Endodermal cell (in vitro differentiated cells): ENCODE data around the gene HOXB4. TPM values are rescaled to one million over a fixed set of nuclear protein-coding genes. Genes with fewer than 3 reads are reported as not detected.

Source experiments
- DNase-seq: peaks from one replicate; pipeline ENCODE4 v3.0.0-alpha.2; 2017
- H3K27ac ChIP-seq: 2 replicates; pipeline ENCODE4 v1.5.1; 2013; ENCODE audit warnings: mild to moderate bottlenecking, low read depth, low read length, moderate library complexity
- H3K27me3 ChIP-seq: 2 replicates; pipeline ENCODE4 v1.6.1; 2013; ENCODE audit warnings: mild to moderate bottlenecking, low read length, moderate library complexity; ENCODE audit not compliant: insufficient read depth, control insufficient read depth, poor library complexity, severe bottlenecking
- H3K36me3 ChIP-seq: 2 replicates; pipeline ENCODE4 v1.7.0; 2013; ENCODE audit warnings: mild to moderate bottlenecking, low read length, moderate library complexity; ENCODE audit not compliant: control insufficient read depth, insufficient read depth
- H3K4me1 ChIP-seq: one replicate; pipeline ENCODE4 v1.7.0; 2013; ENCODE audit warnings: low read length; ENCODE audit not compliant: control insufficient read depth, insufficient read depth
- H3K4me3 ChIP-seq: 2 replicates; pipeline ENCODE4 v1.5.1; 2013; ENCODE audit warnings: mild to moderate bottlenecking, low read length, moderate library complexity
- H3K9ac ChIP-seq: 2 replicates; pipeline ENCODE4 v1.6.1; 2013; ENCODE audit warnings: mild to moderate bottlenecking, low read length, moderate library complexity; ENCODE audit not compliant: poor library complexity, severe bottlenecking; ENCODE audit errors: extremely low read depth
- H3K9me3 ChIP-seq: 2 replicates; pipeline ENCODE4 v1.6.1; 2013; ENCODE audit warnings: mild to moderate bottlenecking, low read length, moderate library complexity; ENCODE audit not compliant: control insufficient read depth
- H3K27ac Mint-ChIP-seq: 2 replicates; pipeline ENCODE4 v1.8.0; 2020; ENCODE audit warnings: mixed read lengths
- H3K27me3 Mint-ChIP-seq: 2 replicates; pipeline ENCODE4 v1.8.0; 2021; ENCODE audit warnings: mild to moderate bottlenecking, mixed read lengths; ENCODE audit not compliant: insufficient read depth
- H3K36me3 Mint-ChIP-seq: 2 replicates; pipeline ENCODE4 v1.8.0; 2020; ENCODE audit warnings: low read depth, mixed read lengths
- H3K4me1 Mint-ChIP-seq: 2 replicates; pipeline ENCODE4 v1.8.0; 2020; ENCODE audit warnings: mixed read lengths
- H3K4me3 Mint-ChIP-seq: 2 replicates; pipeline ENCODE4 v1.8.0; 2020; ENCODE audit warnings: mild to moderate bottlenecking, moderate library complexity, mixed read lengths
- H3K9me3 Mint-ChIP-seq: 2 replicates; pipeline ENCODE4 v1.8.0; 2020; ENCODE audit warnings: mild to moderate bottlenecking, mixed read lengths
- WGBS, 2 experiments: methylation state at CpG; one replicate each; pipeline versions ENCODE4 v1.1.5 to v1.1.7; 2013; ENCODE audit warnings: missing lambda C conversion rate in 2 of 2, mixed read lengths in 1 of 2; ENCODE audit not compliant: insufficient coverage in 1 of 2, insufficient read length in 1 of 2; 5-methylcytosine and 5-hydroxymethylcytosine counted together
- total RNA-seq, 2 donors: library from RNA; stranded (reverse); fragmentation: NEBNext Ultra II Directional in 1 of 2; extraction: Animal tissue kit (Norgen Biotek cat#: 25700) in 1 of 2; gene quantifications; 2 replicates in 1 of 2; 3 replicates in 1 of 2; pipeline ENCODE4 v1.2.1, GENCODE V29; 2021
- TF ChIP-seq, protein P1 (sequence below): fragments of 200-600 bp; sonication (generic); conservative IDR thresholded peaks from 2 replicates; pipeline ENCODE4 v1.5.0; 2021; ENCODE audit warnings: antibody characterized with exemption, mild to moderate bottlenecking

HOXB4 gene
- total RNA-seq, 2 donors from 2014 or later, result not detected

DNA sequence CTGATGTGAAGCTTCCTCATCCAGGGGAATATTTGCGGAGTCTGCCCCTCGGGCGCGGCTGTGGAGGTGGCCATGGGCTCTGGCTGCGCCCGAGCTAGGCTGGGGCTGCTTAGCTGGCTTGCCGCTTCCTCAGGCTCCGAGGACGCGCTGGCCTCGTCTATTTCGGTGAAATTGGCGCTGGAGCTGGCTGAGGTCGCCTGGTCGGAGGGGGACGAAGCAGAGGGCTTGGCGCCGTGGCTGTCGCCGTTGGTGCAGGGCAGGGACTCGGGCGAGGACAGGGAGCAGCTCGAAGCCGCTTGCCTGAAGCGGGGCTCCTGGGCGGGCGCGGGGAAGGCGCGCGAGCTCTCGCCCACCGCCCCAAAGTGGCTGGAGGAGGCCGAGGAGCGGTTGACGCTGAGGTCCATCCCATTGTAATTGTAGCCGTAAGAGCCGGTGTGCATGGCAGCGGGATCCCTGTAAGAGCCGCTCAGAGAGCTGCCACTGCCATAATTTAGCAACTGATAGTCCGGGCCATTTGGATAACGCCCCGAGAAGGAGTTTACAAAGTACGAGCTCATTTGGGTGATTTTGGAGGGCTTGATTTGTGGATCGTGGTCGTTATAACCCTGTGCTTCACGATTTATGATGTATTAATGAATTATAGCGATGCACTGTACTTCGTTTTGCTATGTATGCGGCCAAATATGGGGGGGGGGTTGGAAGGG lies 15.1 kb upstream of the HOXB4 start, which contains the start of gene HOXB5:
HOXB5 (minus strand) TSS at position 654 of the 704 bp plus-strand sequence; CDS start at position 557, 97 bp downstream.
- Mint-ChIP-seq H3K27me3 (peaks cover 100% of the 10 kb centered on the region), H3K4me3 (peak within 1 kb of the TSS; percentile 10), H3K36me3 (no peaks in the 10 kb centered on the region), H3K4me1 (peaks cover 15% of the 10 kb centered on the region), H3K27ac (no peak within 1 kb of the TSS), H3K9me3 (no peaks in the 10 kb centered on the region)
- H3K4me3 ChIP-seq, result peak within 1 kb of the TSS; percentile 60
- no peak within 1 kb of the TSS for H3K9ac ChIP-seq
- H3K36me3 ChIP-seq, result no peaks in the 10 kb centered on the region
- TF ChIP-seq, protein P1, sequence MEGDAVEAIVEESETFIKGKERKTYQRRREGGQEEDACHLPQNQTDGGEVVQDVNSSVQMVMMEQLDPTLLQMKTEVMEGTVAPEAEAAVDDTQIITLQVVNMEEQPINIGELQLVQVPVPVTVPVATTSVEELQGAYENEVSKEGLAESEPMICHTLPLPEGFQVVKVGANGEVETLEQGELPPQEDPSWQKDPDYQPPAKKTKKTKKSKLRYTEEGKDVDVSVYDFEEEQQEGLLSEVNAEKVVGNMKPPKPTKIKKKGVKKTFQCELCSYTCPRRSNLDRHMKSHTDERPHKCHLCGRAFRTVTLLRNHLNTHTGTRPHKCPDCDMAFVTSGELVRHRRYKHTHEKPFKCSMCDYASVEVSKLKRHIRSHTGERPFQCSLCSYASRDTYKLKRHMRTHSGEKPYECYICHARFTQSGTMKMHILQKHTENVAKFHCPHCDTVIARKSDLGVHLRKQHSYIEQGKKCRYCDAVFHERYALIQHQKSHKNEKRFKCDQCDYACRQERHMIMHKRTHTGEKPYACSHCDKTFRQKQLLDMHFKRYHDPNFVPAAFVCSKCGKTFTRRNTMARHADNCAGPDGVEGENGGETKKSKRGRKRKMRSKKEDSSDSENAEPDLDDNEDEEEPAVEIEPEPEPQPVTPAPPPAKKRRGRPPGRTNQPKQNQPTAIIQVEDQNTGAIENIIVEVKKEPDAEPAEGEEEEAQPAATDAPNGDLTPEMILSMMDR, result no peak
- WGBS, 2 experiments, result 1 to 3% methylated on average over 23 to 50 of the region's 50 CpGs
- H3K27me3 ChIP-seq, result peaks cover 100% of the 10 kb centered on the region
- peak; percentile 86 for DNase-seq
- H3K27ac ChIP-seq, result no peak within 1 kb of the TSS
- no peaks in the 10 kb centered on the region for H3K9me3 ChIP-seq
- H3K4me1 ChIP-seq, result no peaks in the 10 kb centered on the region

GRCh38 chr17:48592577-48592976 lies 14.4 kb upstream of the HOXB4 start:
- H3K4me3 ChIP-seq, result no peak overlapping the region
- Mint-ChIP-seq H3K9me3 (no peaks in the 10 kb centered on the region), H3K4me3 (peak overlapping the region; percentile 10), H3K27ac (no peak overlapping the region), H3K27me3 (peaks cover 100% of the 10 kb centered on the region), H3K4me1 (peaks cover 10% of the 10 kb centered on the region), H3K36me3 (no peaks in the 10 kb centered on the region)
- WGBS, 2 experiments, result 12 to 13% methylated on average over 10 to 14 of the region's 14 CpGs
- H3K36me3 ChIP-seq, result no peaks in the 10 kb centered on the region
- H3K4me1 ChIP-seq, result no peaks in the 10 kb centered on the region
- H3K27ac ChIP-seq, result no peak overlapping the region
- peaks cover 100% of the 10 kb centered on the region for H3K27me3 ChIP-seq
- no peaks in the 10 kb centered on the region for H3K9me3 ChIP-seq
- TF ChIP-seq, protein P1, result no peak
- DNase-seq, result peak; percentile 66
- H3K9ac ChIP-seq, result no peak overlapping the region

DNA sequence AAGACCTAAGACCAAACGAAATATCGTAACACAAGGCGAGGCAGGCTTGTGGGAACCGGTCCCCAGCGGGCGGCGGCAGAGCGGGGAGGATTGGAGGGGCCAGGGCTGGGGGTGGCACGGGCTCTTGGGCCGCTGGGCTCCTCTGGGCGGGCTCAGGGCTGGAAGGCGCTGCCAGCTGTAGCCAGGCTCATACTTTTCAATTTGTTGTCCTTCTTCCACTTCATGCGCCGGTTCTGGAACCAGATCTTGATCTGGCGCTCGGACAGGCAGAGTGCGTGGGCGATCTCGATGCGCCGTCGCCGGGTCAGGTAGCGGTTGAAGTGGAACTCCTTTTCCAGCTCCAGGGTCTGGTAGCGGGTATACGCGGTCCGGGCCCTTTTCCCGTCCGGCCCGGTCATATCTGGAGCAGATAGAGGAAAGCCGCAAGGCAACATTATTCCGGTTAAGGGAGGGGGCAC lies 13.9 kb upstream of the HOXB4 start:
- H3K9me3 ChIP-seq, result no peaks in the 10 kb centered on the region
- H3K27me3 ChIP-seq, result peaks cover 100% of the 10 kb centered on the region
- no peaks in the 10 kb centered on the region for H3K4me1 ChIP-seq
- H3K36me3 ChIP-seq, result no peaks in the 10 kb centered on the region
- no peaks in the 10 kb centered on the region for H3K9me3 Mint-ChIP-seq
- whole genome bisulfite sequencing, 2 experiments, result 11 to 19% methylated on average over 8 to 33 of the region's 33 CpGs
- H3K27ac ChIP-seq, result no peak overlapping the region
- H3K4me3 ChIP-seq, result no peak overlapping the region
- peaks cover 9% of the 10 kb centered on the region for H3K4me1 Mint-ChIP-seq
- TF ChIP-seq, protein P1, result no peak
- DNase-seq, result peak; percentile 68
- H3K9ac ChIP-seq, result no peak overlapping the region
- H3K36me3 Mint-ChIP-seq, result no peaks in the 10 kb centered on the region
- no peak overlapping the region for H3K27ac Mint-ChIP-seq
- H3K4me3 Mint-ChIP-seq, result no peak overlapping the region
- H3K27me3 Mint-ChIP-seq, result peaks cover 100% of the 10 kb centered on the region
